ENCODE measurements around the gene ZC3H4. TPM values are rescaled to one million over a fixed set of nuclear protein-coding genes. Genes with fewer than 3 reads are reported as not detected.

Gene ZC3H4
- total and polyA plus RNA-seq, 2 donors (not counting 1 experiment from before 2014, with no cell fraction given), result 8.4 to 13.5 TPM

DNA sequence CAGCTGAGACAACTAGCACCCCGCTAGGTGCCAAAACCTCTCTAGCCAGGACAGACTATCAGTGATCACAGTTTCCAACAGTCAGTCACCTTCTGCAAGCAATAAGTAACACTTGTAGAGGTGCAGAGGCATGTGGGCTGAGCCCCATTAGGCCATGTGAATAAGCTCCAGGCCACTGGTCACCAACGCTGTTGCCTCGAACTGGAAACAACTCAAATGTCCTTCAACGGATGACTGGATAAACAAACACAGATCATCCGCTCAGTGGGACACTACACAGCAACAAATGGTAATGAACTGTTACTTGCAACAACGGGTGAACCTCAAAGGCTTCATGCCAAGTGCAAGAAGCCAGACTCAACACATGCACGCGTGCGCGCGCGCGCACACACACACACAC, 37.6 kb downstream of the ZC3H4 start:
- Histone ChIP-seq H3K9me3 (ENCODE audit: control insufficient read depth, insufficient read depth, low read depth, low read length) (no peaks in the 10 kb centered on the region), H3K27me3 (ENCODE audit: control insufficient read depth, insufficient read depth, low read length) (no peaks in the 10 kb centered on the region), H3K4me2 (ENCODE audit: extremely low read depth, insufficient read depth, low read length) (no peak overlapping the region), H3K4me3 (replicated peaks in 1 of 4; ENCODE audit: control extremely low read depth in 1 of 4, insufficient read depth in 1 of 4, low read depth in 3 of 4, low read length in 4 of 4) (no peak overlapping the region), H3K27ac (ENCODE audit: insufficient read depth, low read length) (peak overlapping the region; percentile 20), H3K79me2 (ENCODE audit: control insufficient read depth, insufficient read depth, low read length) (peaks cover 12% of the 10 kb centered on the region), H2AFZ (ENCODE audit: low read length) (no peak overlapping the region), H3K4me1 (ENCODE audit: control insufficient read depth, extremely low read depth, insufficient read depth, low read length) (peaks cover 4% of the 10 kb centered on the region), H3K9ac (ENCODE audit: insufficient read depth, low read length) (no peak overlapping the region), H4K20me1 (ENCODE audit: control insufficient read depth, extremely low read depth, insufficient read depth, low read length) (no peaks in the 10 kb centered on the region), H3K36me3 (ENCODE audit: control insufficient read depth, insufficient read depth, low read length) (peaks cover 17% of the 10 kb centered on the region)
- TF ChIP-seq, protein P1, sequence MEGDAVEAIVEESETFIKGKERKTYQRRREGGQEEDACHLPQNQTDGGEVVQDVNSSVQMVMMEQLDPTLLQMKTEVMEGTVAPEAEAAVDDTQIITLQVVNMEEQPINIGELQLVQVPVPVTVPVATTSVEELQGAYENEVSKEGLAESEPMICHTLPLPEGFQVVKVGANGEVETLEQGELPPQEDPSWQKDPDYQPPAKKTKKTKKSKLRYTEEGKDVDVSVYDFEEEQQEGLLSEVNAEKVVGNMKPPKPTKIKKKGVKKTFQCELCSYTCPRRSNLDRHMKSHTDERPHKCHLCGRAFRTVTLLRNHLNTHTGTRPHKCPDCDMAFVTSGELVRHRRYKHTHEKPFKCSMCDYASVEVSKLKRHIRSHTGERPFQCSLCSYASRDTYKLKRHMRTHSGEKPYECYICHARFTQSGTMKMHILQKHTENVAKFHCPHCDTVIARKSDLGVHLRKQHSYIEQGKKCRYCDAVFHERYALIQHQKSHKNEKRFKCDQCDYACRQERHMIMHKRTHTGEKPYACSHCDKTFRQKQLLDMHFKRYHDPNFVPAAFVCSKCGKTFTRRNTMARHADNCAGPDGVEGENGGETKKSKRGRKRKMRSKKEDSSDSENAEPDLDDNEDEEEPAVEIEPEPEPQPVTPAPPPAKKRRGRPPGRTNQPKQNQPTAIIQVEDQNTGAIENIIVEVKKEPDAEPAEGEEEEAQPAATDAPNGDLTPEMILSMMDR (conservative IDR thresholded peaks at IDR 0.05 in 1 of 2, IDR thresholded peaks at IDR 0.05 in 1 of 2; ENCODE audit: low read depth in 1 of 2, low read length in 2 of 2), result no peak
- no peak for TF ChIP-seq EZH2 (IDR thresholded peaks at IDR 0.05; ENCODE audit: low read length, missing control alignments)
- DNase-seq (ENCODE audit: low read depth in 2 of 2), result peak in 1 of 2 donors; percentile 67

DNA sequence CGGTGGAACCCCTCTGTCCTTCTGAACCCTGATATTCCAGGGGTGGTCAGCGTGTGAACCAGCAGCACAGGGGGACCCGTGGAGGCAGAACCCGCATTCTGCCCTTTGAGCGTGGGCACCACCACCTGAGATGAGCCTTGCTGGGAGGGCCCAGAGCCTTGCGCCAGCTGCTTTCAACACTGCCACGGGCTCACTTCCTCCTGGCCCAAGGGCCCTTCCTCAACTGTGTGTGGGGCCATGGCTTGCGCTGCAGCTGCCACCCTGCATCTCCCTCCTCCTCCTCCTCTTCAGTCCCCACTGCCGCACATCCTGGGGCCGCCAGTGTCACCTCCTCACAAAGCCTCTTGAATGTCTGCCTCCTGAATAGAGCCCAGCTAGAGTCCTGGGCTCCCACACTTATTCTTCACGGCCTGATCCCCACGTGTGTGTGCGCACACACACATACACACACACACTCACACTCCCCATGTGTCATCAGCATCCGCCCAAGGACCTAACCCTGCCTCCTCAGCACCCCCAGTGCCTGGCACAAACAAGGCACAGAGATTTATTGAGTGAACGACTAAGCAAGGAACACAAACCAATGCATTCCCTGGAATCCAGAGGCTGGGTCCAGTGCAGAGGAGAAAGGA, 38.3 kb downstream of the ZC3H4 start:
- no peak overlapping the region for H3K4me2 ChIP-seq (ENCODE audit: extremely low read depth, insufficient read depth, low read length)
- peaks cover 22% of the 10 kb centered on the region for H3K36me3 ChIP-seq (ENCODE audit: control insufficient read depth, insufficient read depth, low read length)
- no peaks in the 10 kb centered on the region for H3K27me3 ChIP-seq (ENCODE audit: control insufficient read depth, insufficient read depth, low read length)
- peak in 1 of 2 donors; percentile 22 for DNase-seq (ENCODE audit: low read depth in 2 of 2)
- no peak overlapping the region for H2AFZ ChIP-seq (ENCODE audit: low read length)
- no peaks in the 10 kb centered on the region for H3K9me3 ChIP-seq (ENCODE audit: control insufficient read depth, insufficient read depth, low read depth, low read length)
- TF ChIP-seq, protein P1 (conservative IDR thresholded peaks at IDR 0.05 in 1 of 2, IDR thresholded peaks at IDR 0.05 in 1 of 2; ENCODE audit: low read depth in 1 of 2, low read length in 2 of 2), result no peak
- TF ChIP-seq EZH2 (IDR thresholded peaks at IDR 0.05; ENCODE audit: low read length, missing control alignments), result no peak
- H3K9ac ChIP-seq (ENCODE audit: insufficient read depth, low read length), result no peak overlapping the region
- H3K4me3 ChIP-seq (replicated peaks in 1 of 4; ENCODE audit: control extremely low read depth in 1 of 4, insufficient read depth in 1 of 4, low read depth in 3 of 4, low read length in 4 of 4), result no peak overlapping the region
- H3K4me1 ChIP-seq (ENCODE audit: control insufficient read depth, extremely low read depth, insufficient read depth, low read length), result peaks cover 4% of the 10 kb centered on the region
- peak overlapping the region; percentile 20 for H3K27ac ChIP-seq (ENCODE audit: insufficient read depth, low read length)
- peaks cover 12% of the 10 kb centered on the region for H3K79me2 ChIP-seq (ENCODE audit: control insufficient read depth, insufficient read depth, low read length)
- no peaks in the 10 kb centered on the region for H4K20me1 ChIP-seq (ENCODE audit: control insufficient read depth, extremely low read depth, insufficient read depth, low read length)

DNA sequence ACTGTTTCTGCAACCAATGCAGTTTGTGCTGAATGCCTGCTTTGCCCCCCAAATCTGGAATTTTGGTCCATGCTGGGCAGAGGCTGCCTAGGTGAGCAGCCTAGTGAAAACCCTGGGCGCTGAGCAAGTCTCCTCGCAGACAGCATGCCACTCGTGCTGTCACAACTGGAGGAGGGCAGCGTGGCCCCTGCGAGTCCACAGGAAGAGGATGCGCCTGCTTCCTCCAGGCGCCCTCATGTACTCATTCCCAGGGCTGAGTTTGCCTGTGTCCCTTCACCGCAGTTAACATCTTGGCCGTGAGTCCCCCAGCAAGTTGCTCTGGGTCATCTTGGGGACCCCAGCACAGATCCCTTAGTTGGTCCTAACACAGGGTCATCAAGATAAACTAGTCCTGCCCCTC, 39.0 kb downstream of the ZC3H4 start:
- Histone ChIP-seq H2AFZ (ENCODE audit: low read length) (no peak overlapping the region), H3K79me2 (ENCODE audit: control insufficient read depth, insufficient read depth, low read length) (peaks cover 12% of the 10 kb centered on the region), H3K27ac (ENCODE audit: insufficient read depth, low read length) (no peak overlapping the region), H3K27me3 (ENCODE audit: control insufficient read depth, insufficient read depth, low read length) (no peaks in the 10 kb centered on the region), H3K36me3 (ENCODE audit: control insufficient read depth, insufficient read depth, low read length) (peaks cover 26% of the 10 kb centered on the region), H3K4me1 (ENCODE audit: control insufficient read depth, extremely low read depth, insufficient read depth, low read length) (peaks cover 4% of the 10 kb centered on the region), H4K20me1 (ENCODE audit: control insufficient read depth, extremely low read depth, insufficient read depth, low read length) (no peaks in the 10 kb centered on the region), H3K9ac (ENCODE audit: insufficient read depth, low read length) (no peak overlapping the region), H3K4me3 (replicated peaks in 1 of 4; ENCODE audit: control extremely low read depth in 1 of 4, insufficient read depth in 1 of 4, low read depth in 3 of 4, low read length in 4 of 4) (no peak overlapping the region), H3K9me3 (ENCODE audit: control insufficient read depth, insufficient read depth, low read depth, low read length) (no peaks in the 10 kb centered on the region), H3K4me2 (ENCODE audit: extremely low read depth, insufficient read depth, low read length) (no peak overlapping the region)
- TF ChIP-seq, protein P1 (conservative IDR thresholded peaks at IDR 0.05 in 1 of 2, IDR thresholded peaks at IDR 0.05 in 1 of 2; ENCODE audit: low read depth in 1 of 2, low read length in 2 of 2), result no peak
- TF ChIP-seq EZH2 (IDR thresholded peaks at IDR 0.05; ENCODE audit: low read length, missing control alignments), result no peak
- DNase-seq (ENCODE audit: low read depth in 2 of 2), result no peak

All from fibroblast of lung (primary cell).